GM12872 (cell line): ENCODE measurements around the gene SSH3.
A peak's percentile ranks its signal among the peaks of the same experiment; 100 is the strongest.

Source experiments
- TF ChIP-seq, protein P1 (sequence below): IDR thresholded peaks from 3 replicates; pipeline ENCODE4 v1.5.1; 2011; ENCODE audit warnings: low read depth, mild to moderate bottlenecking, low read length, moderate library complexity; ENCODE audit not compliant: insufficient read depth

The SSH3 gene

DNA sequence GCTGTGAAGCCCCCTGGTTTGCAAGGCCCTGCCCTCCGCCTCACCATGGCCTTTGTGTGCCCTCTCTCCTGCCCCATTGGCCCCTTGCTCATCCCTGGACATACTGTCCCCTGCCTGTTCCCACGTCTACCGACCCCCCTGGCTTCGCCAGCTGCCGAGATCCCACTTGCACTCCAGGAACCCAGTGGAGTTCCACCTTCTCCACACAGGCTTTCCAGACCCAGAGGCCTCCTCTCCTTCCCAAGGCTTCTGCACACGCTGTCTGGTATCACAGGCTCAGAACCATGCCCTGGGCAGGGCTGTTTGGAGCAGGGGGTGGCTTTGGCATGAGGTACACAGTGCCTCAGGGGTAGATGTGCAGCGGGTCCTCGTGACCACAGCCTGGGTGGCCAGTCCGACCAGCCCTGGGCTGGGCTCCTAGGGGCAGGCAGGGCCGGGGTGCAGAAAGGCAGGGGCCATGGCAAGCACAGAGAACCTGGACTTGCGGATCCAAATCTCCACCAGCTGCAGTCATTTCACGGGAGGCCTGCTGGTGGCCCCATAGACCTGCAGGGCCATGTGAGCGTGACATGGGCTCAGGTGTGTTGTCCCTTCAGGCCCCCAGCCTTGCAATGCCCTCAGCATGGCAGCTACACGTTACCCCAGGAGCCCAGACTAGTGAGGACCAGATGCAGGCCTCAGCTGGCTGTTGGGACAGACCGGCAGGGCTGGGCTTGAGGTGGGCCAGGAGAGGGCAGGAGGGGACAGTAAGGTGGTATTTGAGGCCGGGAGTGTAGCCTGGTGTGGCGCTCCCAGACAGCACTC, 27.5 kb upstream of the SSH3 start:
- TF ChIP-seq, protein P1, sequence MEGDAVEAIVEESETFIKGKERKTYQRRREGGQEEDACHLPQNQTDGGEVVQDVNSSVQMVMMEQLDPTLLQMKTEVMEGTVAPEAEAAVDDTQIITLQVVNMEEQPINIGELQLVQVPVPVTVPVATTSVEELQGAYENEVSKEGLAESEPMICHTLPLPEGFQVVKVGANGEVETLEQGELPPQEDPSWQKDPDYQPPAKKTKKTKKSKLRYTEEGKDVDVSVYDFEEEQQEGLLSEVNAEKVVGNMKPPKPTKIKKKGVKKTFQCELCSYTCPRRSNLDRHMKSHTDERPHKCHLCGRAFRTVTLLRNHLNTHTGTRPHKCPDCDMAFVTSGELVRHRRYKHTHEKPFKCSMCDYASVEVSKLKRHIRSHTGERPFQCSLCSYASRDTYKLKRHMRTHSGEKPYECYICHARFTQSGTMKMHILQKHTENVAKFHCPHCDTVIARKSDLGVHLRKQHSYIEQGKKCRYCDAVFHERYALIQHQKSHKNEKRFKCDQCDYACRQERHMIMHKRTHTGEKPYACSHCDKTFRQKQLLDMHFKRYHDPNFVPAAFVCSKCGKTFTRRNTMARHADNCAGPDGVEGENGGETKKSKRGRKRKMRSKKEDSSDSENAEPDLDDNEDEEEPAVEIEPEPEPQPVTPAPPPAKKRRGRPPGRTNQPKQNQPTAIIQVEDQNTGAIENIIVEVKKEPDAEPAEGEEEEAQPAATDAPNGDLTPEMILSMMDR: no peak

DNA sequence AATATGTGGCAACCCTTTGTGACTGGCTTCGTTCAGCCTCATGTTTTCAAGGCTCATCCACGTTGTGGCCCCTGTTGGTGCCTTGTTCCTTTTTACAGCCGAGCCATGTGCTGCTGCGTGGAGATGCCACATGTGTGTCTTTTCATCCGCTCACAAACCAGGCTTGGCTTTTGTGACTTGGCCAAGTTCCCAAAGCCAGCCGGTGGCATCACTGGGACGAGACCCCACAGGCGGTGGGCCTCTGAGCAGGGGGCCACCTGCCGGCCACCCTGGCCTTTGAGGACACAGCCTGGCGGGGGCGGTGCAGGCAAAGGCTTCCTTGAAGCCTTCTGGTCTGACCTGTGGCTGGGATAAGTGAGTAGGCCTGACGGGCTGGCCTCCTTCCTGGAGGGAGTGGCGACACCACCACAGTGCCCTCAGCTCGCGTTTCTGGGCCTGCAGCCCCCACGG, 26.5 kb upstream of the SSH3 start:
- TF ChIP-seq, protein P1: peak; percentile 37; the same call in 1 of the 3 replicates

DNA sequence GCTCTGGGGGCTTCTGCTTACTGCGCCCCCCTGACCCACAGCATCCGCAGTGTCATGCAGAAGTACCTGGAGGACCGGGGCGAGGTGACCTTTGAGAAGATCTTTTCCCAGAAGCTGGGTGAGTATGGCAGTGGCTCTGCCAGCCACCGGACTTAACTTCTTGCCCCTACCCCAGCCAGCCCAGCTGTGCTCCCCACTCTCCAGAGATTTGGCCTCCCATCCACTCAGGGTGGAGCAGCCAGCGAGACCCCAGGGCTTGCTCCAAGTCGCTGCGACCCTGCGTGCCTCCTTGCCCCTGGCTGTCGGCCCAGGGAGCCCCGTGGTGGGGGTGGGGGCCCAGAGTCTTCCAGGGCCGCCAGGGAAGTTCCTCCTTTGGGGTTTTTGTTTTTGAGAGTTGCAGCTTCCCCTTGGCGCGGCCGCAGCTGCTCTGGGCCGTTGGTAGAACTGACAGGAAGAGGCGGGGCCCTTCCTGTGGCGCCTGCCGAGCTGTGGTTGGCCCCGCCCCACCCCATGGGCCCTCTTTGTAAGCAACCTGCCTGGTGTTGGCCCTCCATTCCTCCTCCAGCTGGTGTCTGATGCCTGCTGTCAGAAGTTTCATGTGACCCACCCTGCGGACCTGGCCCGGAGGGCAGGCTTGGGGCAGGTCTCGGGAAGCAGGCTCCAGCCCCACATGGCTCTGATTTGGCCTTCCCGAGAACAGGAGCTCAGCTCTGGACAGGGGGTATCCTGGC, 25.9 kb upstream of the SSH3 start:
- TF ChIP-seq, protein P1: no peak

- TF ChIP-seq, protein P1: no peak
Measured at GRCh38 chr11:67278135-67278938, 25.0 kb upstream of the SSH3 start.

DNA sequence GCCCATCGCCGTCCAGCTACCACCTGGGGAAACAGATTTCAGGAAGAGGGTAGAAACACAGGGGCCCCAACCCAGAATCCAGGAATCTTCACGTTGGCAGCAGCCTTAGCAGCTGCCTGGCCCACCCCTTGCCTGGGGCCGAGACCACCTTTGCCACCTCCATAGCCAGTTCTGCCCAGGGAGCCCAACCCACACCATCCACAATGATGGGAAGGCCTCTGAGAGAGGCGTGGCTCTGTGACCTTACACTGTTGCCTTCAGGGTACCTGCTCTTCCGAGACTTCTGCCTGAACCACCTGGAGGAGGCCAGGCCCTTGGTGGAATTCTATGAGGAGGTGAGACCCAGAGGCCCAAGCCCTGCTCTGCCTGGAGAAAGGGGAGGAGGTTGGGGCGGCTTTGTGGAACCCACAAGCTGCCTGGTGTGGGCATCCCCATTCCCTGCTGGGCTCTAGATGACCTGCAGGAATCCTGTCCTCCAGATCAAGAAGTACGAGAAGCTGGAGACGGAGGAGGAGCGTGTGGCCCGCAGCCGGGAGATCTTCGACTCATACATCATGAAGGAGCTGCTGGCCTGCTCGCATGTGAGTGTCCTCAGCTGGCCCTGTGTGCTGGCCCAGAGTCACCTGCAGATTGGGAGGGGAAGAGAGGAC, 24.3 kb upstream of the SSH3 start:
- TF ChIP-seq, protein P1: no peak

GRCh38 chr11:67279589-67280340, 23.6 kb upstream of the SSH3 start:
- TF ChIP-seq, protein P1: no peak
